OCI-LY7 (cell line): Measurements from ENCODE around the gene NCOA5.

Source experiments
- CTCF ChIP-seq: fragments of 200-600 bp; sonication (generic); conservative IDR thresholded peaks from 2 replicates; pipeline ENCODE4 v1.5.1; 2014; ENCODE audit warnings: mild to moderate bottlenecking, antibody characterized with exemption, low read length, moderate library complexity, mixed read lengths
- EZH2phosphoT487 ChIP-seq: fragments of 200-600 bp; sonication (generic); IDR thresholded peaks from 2 replicates; pipeline ENCODE4 v1.6.1; 2018; ENCODE audit warnings: low read depth, borderline replicate concordance, mild to moderate bottlenecking, mixed run types, antibody characterized with exemption, low read length, moderate library complexity, mixed read lengths

- TF ChIP-seq CTCF (no peak), EZH2phosphoT487 (no peak)
These were observed 14.5 kb upstream of the NCOA5 start for GRCh38 chr20:46104262-46104661.
